ENCODE measurements around the gene PNPLA8.
A peak's percentile ranks its signal among the peaks of the same experiment; 100 is the strongest.
"Not testable (repeated sequence)": the region's sequence is repeated elsewhere in the genome, so short reads cannot be mapped to it uniquely, and the experiment has no call there.

Gene PNPLA8

GRCh38 chr7:108529341-108529740 is 3.4 kb upstream of the PNPLA8 start:
- DNase-seq: no peak

DNA sequence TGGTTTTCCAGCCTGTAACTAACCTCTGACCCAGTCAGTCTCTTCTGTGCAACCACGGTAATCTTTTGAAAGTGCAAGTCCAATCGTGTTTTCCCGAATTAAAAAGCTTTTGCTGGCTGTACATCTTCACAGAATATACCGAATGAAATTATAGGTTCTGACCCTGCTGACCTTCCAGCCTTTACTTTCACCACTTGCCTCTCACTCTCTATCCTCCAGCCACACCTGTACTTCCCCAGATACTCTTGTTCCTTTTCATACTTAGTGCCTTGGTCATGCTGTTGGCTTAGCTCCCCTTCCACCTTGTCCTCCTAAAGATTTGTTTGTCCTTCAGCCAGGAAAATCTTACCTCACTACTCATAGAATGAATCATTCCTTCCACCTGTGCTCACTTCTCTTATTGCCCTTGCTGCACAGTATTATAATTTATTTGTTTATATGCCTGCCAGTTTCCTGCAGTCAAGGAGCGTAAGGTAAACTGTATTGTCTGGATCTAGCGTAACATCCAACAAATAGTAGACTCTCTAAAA is 2.3 kb upstream of the PNPLA8 start:
- no peak for DNase-seq

DNA sequence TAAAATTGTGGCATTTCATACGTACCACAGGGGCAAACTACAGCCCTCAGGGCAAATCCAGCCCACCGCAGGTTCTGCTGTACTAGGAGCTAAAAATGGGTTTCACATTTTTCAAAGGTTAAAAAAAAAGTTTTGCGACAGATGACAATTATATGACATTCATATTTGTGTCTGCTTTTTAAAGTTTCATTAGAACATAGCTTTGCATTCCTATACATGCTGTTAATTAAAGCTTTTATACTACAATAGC is 758 bp upstream of the PNPLA8 start:
- DNase-seq: no peak

GRCh38 chr7:108525327-108525984 is 479 bp downstream of the PNPLA8 start:
- DNase-seq: peak in 1 of 2 donors; percentile 87

DNA sequence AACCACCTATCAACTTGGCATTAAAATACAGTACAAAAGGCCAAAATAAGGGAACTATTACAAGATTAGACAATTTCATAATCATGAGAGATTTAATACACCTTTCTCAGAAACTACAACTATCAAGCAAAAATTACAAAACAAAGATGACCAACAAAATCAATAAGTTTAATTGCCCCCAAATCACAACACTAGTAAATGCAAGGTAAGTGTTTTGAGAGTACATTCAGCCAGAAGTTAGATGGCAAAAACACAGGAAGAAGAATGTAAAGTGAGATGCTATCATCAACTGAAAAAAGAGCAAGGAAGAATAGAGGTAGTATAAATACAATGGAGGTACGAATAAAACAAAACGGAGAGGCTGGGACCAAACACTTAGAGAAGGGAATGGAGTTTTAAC is 3.2 kb downstream of the PNPLA8 start:
- DNase-seq: no peak

DNA sequence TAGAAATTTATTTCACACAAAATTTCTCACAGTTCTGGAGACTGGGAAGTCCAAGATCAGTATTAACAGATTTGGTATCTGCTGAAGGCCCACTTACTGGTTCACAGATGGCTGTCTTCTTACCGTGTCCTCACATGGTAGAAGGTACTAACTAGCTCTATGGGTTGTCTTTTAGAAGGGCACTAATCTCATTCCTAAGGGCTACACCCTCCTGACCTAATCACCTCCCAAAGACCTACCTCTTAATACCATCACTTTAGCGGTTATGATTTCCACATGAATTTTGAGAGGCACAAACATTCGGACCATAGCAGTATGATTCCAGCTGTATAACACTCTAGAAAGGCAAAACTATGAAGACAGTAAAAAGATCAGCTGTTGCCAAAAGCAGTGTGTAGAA is 8.0 kb downstream of the PNPLA8 start:
- DNase-seq: no peak

DNA sequence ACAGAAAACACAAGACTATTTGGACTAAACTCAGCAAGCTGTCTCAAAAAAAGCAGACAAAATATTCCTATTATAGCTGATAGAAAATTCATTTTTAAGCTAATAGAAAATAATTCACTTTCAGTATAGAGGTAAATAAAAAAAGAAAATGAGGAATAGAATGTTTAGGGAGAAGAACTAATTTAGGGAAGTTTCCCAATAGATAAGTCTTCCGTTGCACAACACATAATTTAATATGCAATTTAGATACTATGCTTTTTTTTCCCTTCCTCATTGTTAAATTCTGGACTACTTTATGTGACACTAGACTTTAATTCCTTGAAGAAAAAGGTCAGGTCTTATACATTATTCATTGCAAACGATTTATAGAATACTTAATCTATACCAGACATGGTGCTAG is 10.3 kb downstream of the PNPLA8 start:
- no peak for DNase-seq

- DNase-seq: peak in 1 of 2 donors; percentile 25
Observed at GRCh38 chr7:108515013-108515412, 10.9 kb downstream of the PNPLA8 start.

GRCh38 chr7:108511939-108512338 is 14.0 kb downstream of the PNPLA8 start:
- DNase-seq: no peak

DNA sequence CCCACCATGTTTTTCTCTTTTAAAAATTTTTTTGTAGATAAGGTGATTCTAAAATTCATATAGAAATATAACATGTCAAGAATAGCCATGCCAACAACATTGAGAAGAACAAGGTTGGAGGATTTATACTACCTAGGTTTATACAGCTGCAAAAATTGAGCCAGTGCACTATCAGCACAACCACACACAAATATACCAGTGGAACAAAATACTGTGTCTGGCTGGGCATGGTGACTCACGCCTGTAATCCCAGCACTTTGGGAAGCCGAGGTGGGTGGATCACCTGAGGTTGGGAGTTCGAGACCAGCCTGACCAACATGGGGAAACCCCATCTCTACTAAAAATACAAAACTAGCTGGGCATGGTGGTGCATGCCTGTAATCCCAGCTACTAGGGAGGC is 21.4 kb downstream of the PNPLA8 start:
- DNase-seq: not testable (repeated sequence)

- DNase-seq: no peak
Observed at GRCh38 chr7:108503112-108504026, 22.6 kb downstream of the PNPLA8 start.

DNA sequence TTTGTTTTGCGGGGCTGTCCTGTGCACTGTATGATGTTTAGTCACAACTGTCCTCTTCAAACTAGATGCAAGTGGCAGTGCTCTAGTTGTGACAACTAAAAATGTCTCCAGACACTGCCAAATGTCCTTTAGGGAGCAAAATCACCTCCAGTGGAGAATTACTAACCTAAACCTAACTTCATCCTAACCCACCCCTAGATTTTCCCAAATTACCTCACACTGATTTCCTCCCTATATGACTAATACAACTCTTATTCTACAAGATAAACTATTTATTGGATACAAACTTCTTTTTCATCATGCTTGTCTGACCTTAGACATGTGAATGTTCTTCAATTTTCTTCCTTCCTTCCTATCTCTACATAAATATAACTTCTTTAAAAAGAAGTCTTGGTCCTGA is 26.4 kb downstream of the PNPLA8 start:
- no peak for DNase-seq

DNA sequence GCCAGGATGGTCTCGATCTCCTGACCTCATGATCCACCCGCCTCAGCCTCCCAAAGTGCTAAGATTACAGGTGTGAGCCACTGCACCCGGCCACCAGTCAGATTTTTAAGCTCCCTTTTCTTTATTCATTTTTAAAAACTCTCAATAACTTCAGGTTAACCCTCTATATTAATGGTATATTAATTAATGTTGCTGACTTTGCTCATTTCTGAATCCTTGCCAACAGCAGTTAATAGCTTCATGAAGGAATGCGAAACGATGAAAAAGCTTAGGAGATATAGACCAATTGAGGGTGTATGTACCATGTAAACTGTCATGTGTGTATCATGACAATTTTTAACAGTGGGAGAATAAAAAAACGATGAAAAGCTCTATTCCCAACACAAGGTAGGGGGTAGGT is 27.5 kb downstream of the PNPLA8 start:
- no peak for DNase-seq

GRCh38 chr7:108497082-108497725 is 28.7 kb downstream of the PNPLA8 start:
- peak in 1 of 2 donors; percentile 41 for DNase-seq

- no peak for DNase-seq
Observed at GRCh38 chr7:108492742-108493141, 33.2 kb downstream of the PNPLA8 start.

DNA sequence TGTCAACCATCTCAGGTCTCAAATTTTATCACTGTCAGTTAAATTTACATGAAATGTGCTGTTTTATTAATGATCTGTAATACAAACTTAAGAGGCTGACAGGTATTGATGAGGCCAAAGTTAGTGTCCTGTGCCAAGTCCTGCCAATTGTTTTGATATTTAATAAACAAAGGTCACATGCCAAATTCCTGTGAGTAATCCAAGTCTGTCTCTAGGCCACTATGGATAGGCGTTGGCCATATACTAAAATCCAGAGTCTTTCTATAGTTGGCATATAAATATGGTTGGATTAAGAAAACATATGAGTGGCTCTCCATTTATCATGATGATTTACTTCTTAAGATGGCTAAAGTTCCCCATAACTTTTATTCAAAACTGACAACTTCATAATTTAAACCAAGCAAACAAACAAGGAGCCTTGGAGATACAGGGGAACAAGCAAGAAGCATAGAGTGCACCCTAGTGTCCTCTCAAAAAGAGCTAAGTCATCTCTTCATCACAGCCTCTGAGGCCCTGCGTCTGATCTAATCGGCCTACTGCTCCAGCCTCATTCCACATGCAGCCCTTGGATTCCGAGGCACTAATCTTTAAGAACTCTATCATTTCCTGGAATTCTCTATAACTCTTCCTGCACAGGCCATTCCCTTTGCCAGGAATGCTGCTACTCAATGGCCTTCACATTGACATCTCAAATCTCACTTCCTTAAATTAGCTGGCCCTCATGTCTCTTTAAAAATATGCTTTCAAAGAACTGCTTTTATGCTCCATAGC is 37.0 kb downstream of the PNPLA8 start:
- DNase-seq: no peak

GRCh38 chr7:108487646-108488045 is 38.3 kb downstream of the PNPLA8 start:
- no peak for DNase-seq

- no peak for DNase-seq
Observed at GRCh38 chr7:108486291-108486966, 39.5 kb downstream of the PNPLA8 start.

DNA sequence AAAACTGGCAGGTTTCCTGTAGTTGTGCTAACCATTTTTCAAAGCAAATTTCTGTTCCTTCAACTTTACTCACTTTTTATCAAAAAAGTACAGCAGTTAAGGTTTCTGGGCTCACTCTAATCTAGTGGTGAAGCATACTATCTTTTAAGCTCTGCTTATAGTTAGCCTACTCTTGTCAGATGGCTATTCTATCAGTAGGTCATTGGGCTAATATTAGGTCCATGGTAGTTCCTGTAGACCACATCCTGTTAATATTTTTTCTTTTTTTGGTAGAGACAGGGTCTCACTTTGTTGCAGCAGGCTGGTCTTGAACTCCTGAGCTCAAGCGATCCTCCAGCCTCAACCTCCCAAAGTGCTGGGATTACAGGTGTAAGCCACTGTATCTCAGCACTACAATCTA is 41.8 kb downstream of the PNPLA8 start:
- no peak for DNase-seq

DNA sequence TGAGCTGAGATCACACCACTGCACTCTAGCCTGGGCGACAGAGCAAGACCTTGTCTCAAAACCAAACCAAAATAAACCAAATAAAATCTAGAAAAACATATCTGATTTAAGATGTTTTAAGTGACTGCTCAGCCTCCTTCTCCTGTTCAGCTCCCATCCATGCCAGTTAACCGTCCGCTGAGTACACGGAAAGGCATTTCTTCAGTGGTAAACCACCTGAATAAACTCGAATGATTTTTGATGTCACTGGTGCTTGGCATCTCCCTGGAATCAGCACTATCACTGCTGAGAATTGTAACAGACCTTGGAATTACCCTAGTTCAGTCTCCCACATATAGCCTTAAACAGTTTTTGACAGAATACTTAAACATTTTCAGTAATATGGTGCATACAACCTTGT is 45.6 kb downstream of the PNPLA8 start:
- DNase-seq: no peak

DNA sequence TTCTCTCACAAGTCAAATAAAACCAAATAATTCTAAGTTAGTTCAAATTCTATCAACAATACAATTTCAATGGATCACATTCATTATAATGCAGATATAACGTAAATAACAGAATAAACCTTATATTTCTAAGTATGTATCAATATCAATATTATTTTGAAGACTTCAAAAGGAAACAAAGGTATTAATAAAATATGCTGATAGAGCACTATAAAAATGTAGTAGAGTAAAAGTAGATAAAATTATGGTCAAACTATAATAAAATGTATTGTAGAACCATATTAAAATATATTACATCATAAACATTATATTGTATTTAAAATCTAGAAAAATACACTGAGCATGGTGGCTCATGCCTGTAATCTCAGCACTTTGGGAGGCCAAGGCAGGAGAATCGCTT is 46.2 kb downstream of the PNPLA8 start:
- no peak for DNase-seq

DNA sequence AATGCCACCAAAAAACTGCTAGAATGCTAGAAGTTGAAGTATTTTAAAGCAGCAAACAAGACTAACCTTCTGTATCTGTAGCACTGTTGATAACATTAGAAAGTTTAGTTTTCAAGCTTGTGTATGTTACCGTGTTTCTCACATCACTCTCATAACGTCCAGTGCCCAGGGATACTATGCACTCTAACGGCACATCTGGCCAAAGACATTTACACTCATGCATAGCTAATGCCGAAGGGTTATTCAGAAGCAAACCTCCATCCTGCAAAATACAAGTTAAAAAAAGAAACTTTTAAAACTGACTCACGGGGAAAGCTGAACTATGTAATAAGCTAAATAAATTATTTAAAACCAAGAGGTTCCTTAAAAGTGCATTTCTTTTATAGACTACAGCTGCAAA is 46.8 kb downstream of the PNPLA8 start:
- DNase-seq: no peak

Measured in hippocampal formation (tissue), 2 donors.